IMR-90 (cell line): ENCODE data around the gene SH2B3. TPM values are rescaled to one million over a fixed set of nuclear protein-coding genes. Genes with fewer than 3 reads are reported as not detected.

ENCODE experiments used
- ATAC-seq: fragments of 200-7000 bp; cut with Tn5 transposase; 2 replicates; pipeline ENCODE4 v1.9.1; 2020; ENCODE audit warnings: low read depth, mild to moderate bottlenecking, moderate library complexity
- BruUV-seq: library from RNA; stranded (reverse); fragments of 400-500 nt; replicated peaks from 2 replicates; lab custom pipeline; 2021; lab: Mats Ljungman, UMichigan
- CTCF ChIA-PET: fragments of 300-600 bp; formaldehyde crosslinking; extraction: SDS; loops from one replicate; lab custom pipeline; 2021; ENCODE audit warnings: antibody characterized with exemption; lab: Yijun Ruan, JAX
- POLR2A ChIA-PET: fragments of 300-600 bp; sonication (Branson Sonifier 250); formaldehyde crosslinking; loops from one replicate; lab custom pipeline; 2022; ENCODE audit warnings: antibody characterized with exemption; ENCODE audit not compliant: unreplicated experiment; lab: Charles Lee
- DNase-seq: peaks from one replicate; pipeline ENCODE4 v3.0.0; 2013
- H2AFZ ChIP-seq: replicated peaks from 2 replicates; pipeline ENCODE3; 2013; ENCODE audit warnings: low read length, mild to moderate bottlenecking; ENCODE audit not compliant: poor library complexity
- H2AK5ac ChIP-seq: 2 replicates; pipeline ENCODE4 v1.6.1; 2013; ENCODE audit warnings: low read depth, low read length, inconsistent platforms
- H2AK9ac ChIP-seq: replicated peaks from 2 replicates; pipeline ENCODE3; 2013; ENCODE audit warnings: mild to moderate bottlenecking, low read depth, low read length, moderate library complexity; ENCODE audit not compliant: poor library complexity
- H2BK120ac ChIP-seq: 2 replicates; pipeline ENCODE4 v1.6.1; 2013; ENCODE audit warnings: low read depth, low read length, inconsistent platforms
- H2BK15ac ChIP-seq: 3 replicates; pipeline ENCODE4 v1.6.1; 2013; ENCODE audit warnings: low read depth, low read length, inconsistent platforms
- H2BK20ac ChIP-seq: 2 replicates; pipeline ENCODE4 v1.6.1; 2013; ENCODE audit warnings: low read depth, mild to moderate bottlenecking, inconsistent platforms, low read length, moderate library complexity
- H2BK5ac ChIP-seq: 2 replicates; pipeline ENCODE4 v1.6.1; 2013; ENCODE audit warnings: mild to moderate bottlenecking, low read depth, low read length, inconsistent platforms; ENCODE audit not compliant: poor library complexity, severe bottlenecking
- H3K14ac ChIP-seq: replicated peaks from 2 replicates; pipeline ENCODE4 v1.6.1; 2013; ENCODE audit warnings: low read depth, low read length, inconsistent platforms
- H3K18ac ChIP-seq: 2 replicates; pipeline ENCODE4 v1.6.1; 2013; ENCODE audit warnings: low read depth, low read length, control low read depth
- H3K23ac ChIP-seq: 2 replicates; pipeline ENCODE4 v1.6.1; 2013; ENCODE audit warnings: low read depth, low read length, inconsistent platforms
- H3K27ac ChIP-seq: 2 replicates; pipeline ENCODE4 v1.5.1; 2013; ENCODE audit warnings: mild to moderate bottlenecking, control low read depth, low read length; ENCODE audit not compliant: insufficient read depth
- H3K27me3 ChIP-seq: 2 replicates; pipeline ENCODE4 v1.6.1; 2013; ENCODE audit warnings: low read length; ENCODE audit not compliant: control insufficient read depth, insufficient read depth
- H3K36me3 ChIP-seq: 2 replicates; pipeline ENCODE4 v1.6.1; 2013; ENCODE audit warnings: low read length, mixed read lengths; ENCODE audit not compliant: control insufficient read depth, insufficient read depth
- H3K4ac ChIP-seq: 2 replicates; pipeline ENCODE4 v1.6.1; 2013; ENCODE audit warnings: low read depth, low read length, inconsistent platforms
- H3K4me1 ChIP-seq: 2 replicates; pipeline ENCODE4 v1.6.1; 2013; ENCODE audit warnings: low read length, mixed read lengths; ENCODE audit not compliant: control insufficient read depth, insufficient read depth
- H3K4me2 ChIP-seq: 2 replicates; pipeline ENCODE4 v1.6.1; 2013; ENCODE audit warnings: low read depth, mild to moderate bottlenecking, control low read depth, low read length, moderate library complexity
- H3K4me3 ChIP-seq: 2 replicates; pipeline ENCODE4 v1.5.1; 2013; ENCODE audit warnings: low read depth, mild to moderate bottlenecking, control low read depth, low read length, moderate library complexity; ENCODE audit not compliant: insufficient read depth
- H3K56ac ChIP-seq: 2 replicates; pipeline ENCODE4 v1.6.1; 2013; ENCODE audit warnings: low read length, inconsistent platforms; ENCODE audit not compliant: insufficient read depth; ENCODE audit errors: extremely low read depth
- H3K79me1 ChIP-seq, 2 experiments: 2 replicates each; pipeline ENCODE4 v1.6.1; 2013; ENCODE audit warnings: low read length in 2 of 2, inconsistent platforms in 1 of 2, low read depth in 1 of 2
- H3K9ac ChIP-seq: 2 replicates; pipeline ENCODE4 v1.6.1; 2013; ENCODE audit warnings: low read depth, low read length, control low read depth
- H3K9me1 ChIP-seq: 2 replicates; pipeline ENCODE4 v1.6.1; 2013; ENCODE audit warnings: low read length, inconsistent platforms; ENCODE audit not compliant: insufficient read depth
- H3K9me3 ChIP-seq: 2 replicates; pipeline ENCODE4 v1.6.1; 2013; ENCODE audit warnings: low read length; ENCODE audit not compliant: control insufficient read depth, insufficient read depth
- H4K20me1 ChIP-seq: 2 replicates; pipeline ENCODE4 v1.6.1; 2013; ENCODE audit warnings: low read length, inconsistent platforms; ENCODE audit not compliant: insufficient read depth
- H4K5ac ChIP-seq: 2 replicates; pipeline ENCODE4 v1.6.1; 2013; ENCODE audit warnings: mild to moderate bottlenecking, low read depth, low read length, control low read depth
- H4K8ac ChIP-seq, 2 experiments: 2 replicates each; pipeline ENCODE4 v1.6.1; 2013; ENCODE audit warnings: low read depth in 2 of 2, low read length in 2 of 2, control low read depth in 1 of 2, inconsistent platforms in 1 of 2
- H4K91ac ChIP-seq: 2 replicates; pipeline ENCODE4 v1.6.1; 2013; ENCODE audit warnings: low read depth, low read length, inconsistent platforms; ENCODE audit not compliant: insufficient read depth
- BHLHE40 ChIP-seq: fragments of 150-350 bp; IDR thresholded peaks from 2 replicates; pipeline ENCODE4 v1.6.1; 2016; ENCODE audit warnings: mild to moderate bottlenecking, low read depth, low read length
- CEBPB ChIP-seq: IDR thresholded peaks from 2 replicates; pipeline ENCODE4 v1.6.1; 2012; ENCODE audit warnings: low read depth, low read length, improper control_type of control experiment
- CHD1 ChIP-seq: IDR thresholded peaks from 2 replicates; pipeline ENCODE4 v1.6.1; 2012; ENCODE audit warnings: low read depth, low read length, improper control_type of control experiment
- CTCF ChIP-seq: conservative IDR thresholded peaks from 2 replicates; pipeline ENCODE4 v1.5.1; 2012; ENCODE audit warnings: mild to moderate bottlenecking, low read depth, low read length, improper control_type of control experiment
- ELK1 ChIP-seq: fragments of 150-350 bp; IDR thresholded peaks from 2 replicates; pipeline ENCODE4 v1.6.1; 2016; ENCODE audit warnings: low read depth, mild to moderate bottlenecking, low read length, moderate library complexity, borderline replicate concordance
- FOS ChIP-seq: fragments of 150-350 bp; IDR thresholded peaks from 2 replicates; pipeline ENCODE4 v1.6.1; 2016; ENCODE audit warnings: low read depth, low read length
- MAFK ChIP-seq: IDR thresholded peaks from 2 replicates; pipeline ENCODE4 v1.6.1; 2012; ENCODE audit warnings: low read depth, low read length, improper control_type of control experiment
- MAZ ChIP-seq: IDR thresholded peaks from 2 replicates; pipeline ENCODE4 v1.6.1; 2012; ENCODE audit warnings: low read depth, mild to moderate bottlenecking, low read length, improper control_type of control experiment, moderate library complexity, borderline replicate concordance
- MXI1 ChIP-seq: IDR thresholded peaks from 2 replicates; pipeline ENCODE4 v1.6.1; 2012; ENCODE audit warnings: low read depth, mild to moderate bottlenecking, low read length, moderate library complexity, borderline replicate concordance
- NFE2L2 ChIP-seq: fragments of 150-350 bp; IDR thresholded peaks from 2 replicates; pipeline ENCODE4 v1.6.1; 2016; ENCODE audit warnings: low read depth, mild to moderate bottlenecking, low read length
- POLR2A ChIP-seq: IDR thresholded peaks from 2 replicates; pipeline ENCODE4 v1.6.1; 2012; ENCODE audit warnings: mild to moderate bottlenecking, low read depth, low read length
- RAD21 ChIP-seq: IDR thresholded peaks from 2 replicates; pipeline ENCODE4 v1.6.1; 2012; ENCODE audit warnings: low read length, improper control_type of control experiment
- RCOR1 ChIP-seq: IDR thresholded peaks from 2 replicates; pipeline ENCODE4 v1.6.1; 2012; ENCODE audit warnings: mild to moderate bottlenecking, low read length, improper control_type of control experiment; ENCODE audit not compliant: insufficient replicate concordance
- RFX5 ChIP-seq: IDR thresholded peaks from 2 replicates; pipeline ENCODE4 v1.8.0; 2012; ENCODE audit warnings: low read depth, mild to moderate bottlenecking, low read length, moderate library complexity
- SMC3 ChIP-seq: fragments of 150-350 bp; IDR thresholded peaks from 2 replicates; pipeline ENCODE4 v1.6.1; 2016; ENCODE audit warnings: low read depth, mild to moderate bottlenecking, antibody characterized with exemption, low read length, moderate library complexity
- USF2 ChIP-seq: fragments of 150-350 bp; IDR thresholded peaks from 2 replicates; pipeline ENCODE4 v1.6.1; 2017; ENCODE audit warnings: mild to moderate bottlenecking, antibody characterized with exemption, low read length, low read depth
- whole genome bisulfite sequencing, 2 experiments: methylation state at CpG; one replicate each; pipeline versions ENCODE4 v1.1.5 to v1.1.7; 2013; ENCODE audit warnings: missing lambda C conversion rate in 2 of 2; ENCODE audit not compliant: insufficient read length in 1 of 2; ENCODE audit errors: extremely low coverage in 2 of 2; 5-methylcytosine and 5-hydroxymethylcytosine counted together
- dilution Hi-C: fragments of 300-500 bp; cut with HindIII; formaldehyde crosslinking; loops from one replicate; pipeline ENCODE4 v1.14.3; 2018; ENCODE audit warnings: low sequenced_read_pairs; ENCODE audit not compliant: unreplicated experiment
- in situ Hi-C: fragments of 300-500 bp; cut with MboI; formaldehyde crosslinking; loops from 3 replicates; pipeline ENCODE4 v1.14.3; 2019; ENCODE audit warnings: low sequenced_read_pairs, inconsistent platforms, mixed read lengths
- intact Hi-C: fragments of 100-400 bp; cut with micrococcal nuclease; formaldehyde crosslinking; loops from 2 replicates; pipeline ENCODE4 v1.10.0; 2022
- polyA plus RNA-seq, 3 experiments: library from polyadenylated mRNA; depleted of rRNA; stranded (reverse); fragments of >200 nt; gene quantifications; 2 replicates each; pipeline ENCODE4 v1.2.3, GENCODE V29; 2012; ENCODE audit warnings: low replicate concordance in 1 of 3
- total RNA-seq: library from RNA; depleted of rRNA; stranded (reverse); fragments of >200 nt; gene quantifications from 2 replicates; pipeline ENCODE4 v1.2.3, GENCODE V29; 2012

Gene SH2B3
- total and polyA plus RNA-seq, 2 of the 4 experiments (the other 2 are of a cell fraction), result 9.3 to 20.2 TPM

GRCh38 chr12:111488798-111489197 is 83.1 kb downstream of the SH2B3 start:
- no peak overlapping the region for H3K18ac ChIP-seq
- no peak overlapping the region for H2BK120ac ChIP-seq
- H3K27me3 ChIP-seq, result no peaks in the 10 kb centered on the region
- peaks cover 36 to 47% of the 10 kb centered on the region in 2 experiments for H3K79me1 ChIP-seq
- H3K56ac ChIP-seq, result no peak overlapping the region
- POLR2A ChIA-PET, result no interaction called here
- H3K4me3 ChIP-seq, result no peak overlapping the region
- no peak overlapping the region for H3K4me2 ChIP-seq
- DNase-seq (no peak), ATAC-seq (no peak)
- peaks cover 12% of the 10 kb centered on the region for H4K20me1 ChIP-seq
- TF ChIP-seq ELK1 (no peak), NFE2L2 (no peak), CHD1 (no peak), RAD21 (no peak), POLR2A (no peak), MAZ (no peak), FOS (no peak), BHLHE40 (no peak), CEBPB (no peak), USF2 (no peak), RFX5 (no peak), RCOR1 (no peak), MAFK (no peak), SMC3 (no peak), CTCF (no peak), MXI1 (no peak)
- in situ Hi-C loops, result no loop called here
- no peak overlapping the region for H3K14ac ChIP-seq
- dilution Hi-C loops, result no loop called here
- no peak overlapping the region for H3K4ac ChIP-seq
- H2AK5ac ChIP-seq, result no peak overlapping the region
- no peak overlapping the region for H2BK15ac ChIP-seq
- no peak overlapping the region for H4K91ac ChIP-seq
- no TSS peak for BruUV-seq
- H3K9ac ChIP-seq, result no peak overlapping the region
- peaks cover 7% of the 10 kb centered on the region for H3K4me1 ChIP-seq
- H3K9me1 ChIP-seq, result peaks cover 4% of the 10 kb centered on the region
- H3K36me3 ChIP-seq, result peaks cover 51% of the 10 kb centered on the region
- intact Hi-C loops, result no loop called here
- no peak overlapping the region for H4K8ac ChIP-seq
- no peak overlapping the region for H2AK9ac ChIP-seq
- CTCF ChIA-PET, result interaction anchor here (1.5 kb wide), 1 partner anchor 92 kb away, joined by 9 read pairs; no protein-coding TSS in a partner anchor
- H3K27ac ChIP-seq, result no peak overlapping the region; the same call in 1 of the 2 replicates
- no peak overlapping the region for H3K23ac ChIP-seq
- WGBS, 2 experiments, result no CpG with 5 or more reads among the region's 2 CpGs
- H2AFZ ChIP-seq, result no peak overlapping the region
- H3K9me3 ChIP-seq, result no peaks in the 10 kb centered on the region
- no peak overlapping the region for H2BK5ac ChIP-seq
- no peak overlapping the region for H2BK20ac ChIP-seq
- no peak overlapping the region for H4K5ac ChIP-seq
